ENCODE results near the gene MAP7. TPM values are rescaled to one million over a fixed set of nuclear protein-coding genes. Genes with fewer than 3 reads are reported as not detected.

The MAP7 gene
- total RNA-seq, 3 donors from 2014 or later (not counting 1 experiment from before 2014, with no cell fraction given), result 0.14 to 0.68 (median 0.14) TPM

- Mint-ChIP-seq H3K27me3 (ENCODE audit: low read depth in 2 of 2) (peaks cover 15 to 23% of the 10 kb centered on the region in 2 donors), H3K36me3 (no peaks in the 10 kb centered on the region), H3K9me3 (no peaks in the 10 kb centered on the region), H3K4me3 (no peak overlapping the region), H3K27ac (no peak overlapping the region), H3K4me1 (no peaks in the 10 kb centered on the region)
- TF ChIP-seq CTCF (IDR thresholded peaks at IDR 0.05), result no peak
- H3K27me3 ChIP-seq (ENCODE audit: control insufficient read depth, insufficient read depth, low read length), result no peaks in the 10 kb centered on the region
- no peak overlapping the region for H3K4me3 ChIP-seq (ENCODE audit: low read length)
- no peaks in the 10 kb centered on the region for H3K36me3 ChIP-seq (ENCODE audit: control insufficient read depth, insufficient read depth, low read length)
- H3K9me3 ChIP-seq (ENCODE audit: control insufficient read depth, insufficient read depth, low read length), result no peaks in the 10 kb centered on the region
- ATAC-seq (no peak), DNase-seq (no peak)
- intact Hi-C loops (cut with micrococcal nuclease), result no loop called here
- H3K4me1 ChIP-seq (ENCODE audit: control insufficient read depth, insufficient read depth, low read length), result no peaks in the 10 kb centered on the region
- WGBS (ENCODE audit: insufficient coverage), result 81% methylated on average over 5 of the region's 6 CpGs
- no peak overlapping the region for H3K27ac ChIP-seq (ENCODE audit: low read length)
Measured at GRCh38 chr6:136539967-136540652, 10.1 kb downstream of the MAP7 start.

DNA sequence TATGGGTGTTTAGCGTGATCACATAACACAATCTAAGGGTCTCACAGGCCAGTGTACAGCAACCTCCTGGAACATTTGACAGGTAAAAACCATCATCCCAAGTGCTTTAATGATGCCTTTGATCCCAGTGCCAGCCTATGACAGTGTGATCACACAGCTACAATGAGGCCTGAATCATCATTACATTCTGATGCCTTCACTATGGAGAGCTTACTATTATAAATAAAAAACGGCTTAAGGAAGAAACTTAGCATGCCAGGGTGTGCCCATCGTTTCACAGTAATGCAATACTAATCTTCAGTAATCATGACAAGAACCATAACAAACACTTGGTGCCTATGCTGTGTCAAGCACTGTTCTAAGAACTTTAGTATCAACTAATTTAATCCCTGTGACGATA, 11.4 kb downstream of the MAP7 start:
- Mint-ChIP-seq H3K27me3 (ENCODE audit: low read depth in 2 of 2) (peaks cover 5 to 10% of the 10 kb centered on the region in 2 donors), H3K4me3 (no peak overlapping the region), H3K4me1 (no peaks in the 10 kb centered on the region), H3K36me3 (no peaks in the 10 kb centered on the region), H3K27ac (no peak overlapping the region), H3K9me3 (no peaks in the 10 kb centered on the region)
- DNase-seq (no peak), ATAC-seq (no peak)
- no peak overlapping the region for H3K27ac ChIP-seq (ENCODE audit: low read length)
- no peaks in the 10 kb centered on the region for H3K27me3 ChIP-seq (ENCODE audit: control insufficient read depth, insufficient read depth, low read length)
- H3K36me3 ChIP-seq (ENCODE audit: control insufficient read depth, insufficient read depth, low read length), result no peaks in the 10 kb centered on the region
- H3K4me3 ChIP-seq (ENCODE audit: low read length), result no peak overlapping the region
- intact Hi-C loops (cut with micrococcal nuclease), result no loop called here
- H3K4me1 ChIP-seq (ENCODE audit: control insufficient read depth, insufficient read depth, low read length), result no peaks in the 10 kb centered on the region
- no peaks in the 10 kb centered on the region for H3K9me3 ChIP-seq (ENCODE audit: control insufficient read depth, insufficient read depth, low read length)
- 84% methylated on average over 4 of the region's 4 CpGs for WGBS (ENCODE audit: insufficient coverage)
- TF ChIP-seq CTCF (IDR thresholded peaks at IDR 0.05), result no peak

DNA sequence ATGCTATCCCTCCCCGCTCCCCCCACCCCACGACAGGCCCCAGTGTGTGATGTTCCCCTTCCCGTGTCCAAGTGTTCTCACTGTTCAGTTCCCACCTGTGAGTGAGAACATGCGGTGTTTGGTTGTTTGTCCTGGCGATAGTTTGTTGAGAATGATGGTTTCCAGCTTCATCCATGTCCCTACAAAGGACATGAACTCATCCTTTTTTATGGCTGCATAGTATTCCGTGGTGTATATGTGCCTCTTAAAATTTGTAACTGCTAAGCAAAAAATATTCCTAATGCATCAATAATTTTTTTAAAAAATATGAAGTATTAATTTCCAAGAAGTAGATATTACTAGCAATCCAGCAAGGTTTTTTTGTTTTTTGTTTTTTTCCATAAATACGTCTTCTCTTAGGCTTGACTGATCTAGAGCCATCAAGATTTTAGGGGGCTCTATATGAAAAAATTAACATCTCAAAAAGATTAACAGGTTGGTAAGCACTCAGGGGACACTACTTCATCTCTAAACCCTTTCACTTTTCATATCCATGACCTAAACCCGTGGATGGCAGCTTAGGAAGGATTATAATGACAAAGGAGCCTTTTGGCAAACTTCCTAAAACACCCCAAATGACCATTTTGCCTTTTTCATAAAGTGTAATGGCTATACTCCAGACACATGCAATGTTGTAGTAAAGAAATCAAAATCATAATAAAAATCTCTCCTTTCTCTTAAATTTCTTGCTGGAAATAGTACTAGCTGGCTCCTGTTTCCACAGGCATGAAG, 14.2 kb downstream of the MAP7 start:
- Mint-ChIP-seq H3K4me1 (no peaks in the 10 kb centered on the region), H3K9me3 (no peaks in the 10 kb centered on the region), H3K27ac (no peak overlapping the region), H3K36me3 (no peaks in the 10 kb centered on the region), H3K27me3 (ENCODE audit: low read depth in 2 of 2) (peaks cover 7 to 8% of the 10 kb centered on the region in 2 donors), H3K4me3 (no peak overlapping the region)
- H3K4me3 ChIP-seq (ENCODE audit: low read length), result no peak overlapping the region
- H3K9me3 ChIP-seq (ENCODE audit: control insufficient read depth, insufficient read depth, low read length), result no peaks in the 10 kb centered on the region
- no peak for TF ChIP-seq CTCF (IDR thresholded peaks at IDR 0.05)
- ATAC-seq, result no peak
- H3K4me1 ChIP-seq (ENCODE audit: control insufficient read depth, insufficient read depth, low read length), result no peaks in the 10 kb centered on the region
- DNase-seq, result no peak
- no peak overlapping the region for H3K27ac ChIP-seq (ENCODE audit: low read length)
- intact Hi-C loops (cut with micrococcal nuclease), result no loop called here
- H3K27me3 ChIP-seq (ENCODE audit: control insufficient read depth, insufficient read depth, low read length), result no peaks in the 10 kb centered on the region
- no peaks in the 10 kb centered on the region for H3K36me3 ChIP-seq (ENCODE audit: control insufficient read depth, insufficient read depth, low read length)
- WGBS (ENCODE audit: insufficient coverage), result 88% methylated on average over 4 of the region's 8 CpGs

Data from natural killer cell (primary cell).